HUES64 (cell line): ENCODE data around the gene PSMD3.
"Not testable (repeated sequence)": the region's sequence is repeated elsewhere in the genome, so short reads cannot be mapped to it uniquely, and the experiment has no call there.

Experiments used
- H3K27ac ChIP-seq: 2 replicates; pipeline ENCODE4 v1.7.0; 2013; ENCODE audit warnings: low read depth, low read length, inconsistent platforms
- H3K27me3 ChIP-seq: 2 replicates; pipeline ENCODE4 v1.6.1; 2013; ENCODE audit warnings: mild to moderate bottlenecking, low read length; ENCODE audit not compliant: insufficient read depth
- H3K36me3 ChIP-seq: 2 replicates; pipeline ENCODE4 v1.6.1; 2013; ENCODE audit warnings: mild to moderate bottlenecking, low read length; ENCODE audit not compliant: insufficient read depth
- H3K4me1 ChIP-seq: 2 replicates; pipeline ENCODE4 v1.6.1; 2013; ENCODE audit warnings: mild to moderate bottlenecking, low read length, moderate library complexity; ENCODE audit not compliant: insufficient read depth
- H3K4me3 ChIP-seq: 2 replicates; pipeline ENCODE4 v1.5.1; 2013; ENCODE audit warnings: mild to moderate bottlenecking, low read length, moderate library complexity
- H3K9ac ChIP-seq: 2 replicates; pipeline ENCODE4 v1.6.1; 2013; ENCODE audit warnings: mild to moderate bottlenecking, low read depth, low read length
- H3K9me3 ChIP-seq: 2 replicates; pipeline ENCODE4 v1.6.1; 2013; ENCODE audit warnings: low read depth, low read length; ENCODE audit not compliant: insufficient read depth
- WGBS: fragments of 150-250, 120-280 bp; methylation state at CpG from one replicate; pipeline ENCODE4 v1.1.7; 2013; ENCODE audit warnings: missing lambda C conversion rate; 5-methylcytosine and 5-hydroxymethylcytosine counted together

Gene PSMD3

DNA sequence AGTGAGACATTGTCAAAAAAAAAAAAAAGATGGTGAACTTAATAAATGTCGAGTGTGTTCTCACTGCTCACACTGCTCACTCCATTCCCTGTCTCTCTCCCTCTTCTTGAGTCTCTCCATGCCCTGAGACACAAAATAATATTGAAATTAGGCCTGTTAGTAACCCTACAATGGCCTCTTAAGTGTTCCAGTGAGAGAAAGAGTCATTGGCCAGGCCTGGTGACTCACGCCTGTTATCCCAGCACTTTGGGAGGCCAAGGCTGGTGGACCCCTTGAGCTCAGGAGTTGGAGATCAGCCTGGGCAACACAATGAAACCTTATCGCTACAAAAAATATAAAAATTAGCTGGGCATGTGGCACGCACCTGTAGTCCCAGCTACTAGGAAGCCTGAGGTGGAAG, 18.5 kb downstream of the PSMD3 start:
- 90% methylated on average over 4 of the region's 4 CpGs for WGBS
- H3K4me3 ChIP-seq = no peak overlapping the region
- H3K9me3 ChIP-seq = no peaks in the 10 kb centered on the region
- no peak overlapping the region for H3K27ac ChIP-seq
- H3K9ac ChIP-seq = no peak overlapping the region
- H3K27me3 ChIP-seq = no peaks in the 10 kb centered on the region
- peaks cover 39% of the 10 kb centered on the region for H3K36me3 ChIP-seq
- H3K4me1 ChIP-seq = no peaks in the 10 kb centered on the region

DNA sequence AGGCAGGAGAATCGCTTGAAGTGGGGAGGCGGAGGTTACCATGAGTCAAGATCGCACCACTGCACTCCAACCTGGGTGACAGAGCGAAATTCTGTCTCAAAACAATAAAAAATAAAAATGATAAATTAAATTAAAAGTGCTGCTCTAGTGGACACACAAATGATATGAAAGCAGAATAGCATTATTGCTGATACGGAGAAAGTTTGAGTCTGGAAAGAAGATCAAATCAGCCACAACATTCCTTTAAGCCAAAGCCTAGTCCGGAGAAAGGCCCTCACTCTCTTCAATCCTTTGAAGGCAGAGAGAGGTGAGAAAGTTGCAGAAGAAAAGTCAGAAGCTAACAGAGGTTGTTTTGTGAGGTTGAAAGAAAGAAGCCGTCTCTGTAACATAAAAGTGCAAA, 19.6 kb downstream of the PSMD3 start:
- H3K9me3 ChIP-seq = no peaks in the 10 kb centered on the region
- no peak overlapping the region for H3K27ac ChIP-seq
- H3K27me3 ChIP-seq = no peaks in the 10 kb centered on the region
- no peaks in the 10 kb centered on the region for H3K4me1 ChIP-seq
- no peak overlapping the region for H3K4me3 ChIP-seq
- 94% methylated on average over 6 of the region's 7 CpGs for WGBS
- no peak overlapping the region for H3K9ac ChIP-seq
- H3K36me3 ChIP-seq = peaks cover 28% of the 10 kb centered on the region

DNA sequence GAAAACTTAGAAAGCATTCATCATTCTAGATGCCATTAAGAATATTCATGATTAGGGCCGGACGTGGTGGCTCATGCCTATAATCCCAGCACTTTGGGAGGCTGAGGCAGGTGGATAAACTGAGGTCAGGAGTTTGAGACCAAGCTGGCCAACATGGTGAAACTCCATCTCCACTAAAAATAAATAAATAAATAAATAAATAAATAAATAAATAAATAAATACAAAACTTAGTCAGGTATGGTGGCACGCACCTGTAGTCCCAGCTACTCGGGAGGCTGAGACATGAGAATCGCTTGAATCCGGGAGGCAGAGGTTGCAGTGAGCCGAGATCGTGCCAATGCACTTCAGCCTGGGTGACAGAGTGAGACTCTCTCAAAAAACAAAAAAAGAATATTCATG, 20.7 kb downstream of the PSMD3 start:
- not testable (repeated sequence) for H3K9ac ChIP-seq, H3K27me3 ChIP-seq, H3K4me3 ChIP-seq, H3K9me3 ChIP-seq, H3K4me1 ChIP-seq, H3K27ac ChIP-seq
- 96% methylated on average over 8 of the region's 8 CpGs for WGBS
- H3K36me3 ChIP-seq = peaks cover 16% of the 10 kb centered on the region

DNA sequence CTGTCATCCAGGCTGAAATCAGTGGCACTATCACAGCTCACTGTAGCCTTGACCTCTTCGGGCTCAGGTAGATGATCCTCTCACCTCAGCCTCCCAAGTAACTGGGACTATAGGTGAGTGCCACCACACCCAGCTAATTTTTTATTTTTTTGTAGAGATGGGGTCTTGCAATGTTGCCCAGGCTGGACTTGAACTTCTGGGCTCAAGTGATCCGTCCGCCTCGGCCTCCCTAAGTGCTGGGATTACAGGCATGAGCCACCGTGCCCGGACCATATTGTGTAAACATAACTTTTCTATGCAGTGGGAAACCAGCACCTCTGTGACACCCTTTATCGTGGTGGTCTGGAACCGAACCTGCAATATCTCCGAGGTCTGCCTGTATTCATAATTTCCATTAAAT, 23.5 kb downstream of the PSMD3 start:
- no peaks in the 10 kb centered on the region for H3K36me3 ChIP-seq
- H3K27ac ChIP-seq = no peak overlapping the region
- H3K4me1 ChIP-seq = no peaks in the 10 kb centered on the region
- no peak overlapping the region for H3K9ac ChIP-seq
- no peaks in the 10 kb centered on the region for H3K27me3 ChIP-seq
- H3K4me3 ChIP-seq = no peak overlapping the region
- no peaks in the 10 kb centered on the region for H3K9me3 ChIP-seq
- 95% methylated on average over 9 of the region's 9 CpGs for WGBS

DNA sequence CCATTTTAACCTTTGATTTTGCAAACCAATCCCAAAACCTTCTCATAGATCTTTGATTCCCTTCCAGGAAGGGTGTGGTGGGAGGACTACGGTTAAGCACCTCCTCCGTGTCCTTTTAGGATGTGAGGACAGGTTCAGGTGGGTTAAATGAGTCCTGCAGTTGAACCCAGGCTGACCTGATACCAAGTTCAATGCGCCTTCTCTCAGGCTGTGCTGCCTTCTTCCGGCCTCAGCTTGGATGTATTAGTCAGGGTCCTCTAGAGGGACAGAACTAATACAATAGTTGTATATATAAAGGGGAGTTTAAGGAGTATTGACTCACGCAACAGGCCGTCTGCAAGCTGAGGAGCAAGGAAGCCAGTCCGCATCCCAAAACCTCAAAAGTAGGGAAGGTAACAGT, 24.1 kb downstream of the PSMD3 start:
- Histone ChIP-seq H3K27ac (no peak overlapping the region), H3K4me3 (no peak overlapping the region), H3K9me3 (no peaks in the 10 kb centered on the region), H3K27me3 (no peaks in the 10 kb centered on the region), H3K4me1 (no peaks in the 10 kb centered on the region), H3K36me3 (no peaks in the 10 kb centered on the region), H3K9ac (no peak overlapping the region)
- 93% methylated on average over 7 of the region's 7 CpGs for WGBS

DNA sequence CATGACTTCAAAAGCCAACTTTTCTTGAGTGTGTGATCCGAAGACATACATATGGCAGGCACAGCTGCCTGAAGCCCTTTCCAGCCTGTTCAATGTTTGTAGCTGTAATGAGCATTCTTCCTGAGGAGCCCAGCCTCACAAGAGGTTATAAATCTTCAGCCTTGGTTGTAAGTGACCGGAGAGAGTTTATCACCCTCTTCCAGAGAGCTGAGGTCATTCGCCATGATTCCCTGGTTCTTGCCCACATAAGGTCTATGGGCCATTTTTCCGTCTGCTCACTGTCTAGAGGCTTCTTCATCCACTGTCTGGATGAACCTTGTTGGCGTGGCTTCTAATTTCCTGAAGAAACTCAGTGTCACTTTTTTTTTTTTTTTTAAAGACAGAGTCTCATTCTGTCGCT, 24.9 kb downstream of the PSMD3 start:
- Histone ChIP-seq H3K9me3 (no peaks in the 10 kb centered on the region), H3K4me1 (no peaks in the 10 kb centered on the region), H3K9ac (no peak overlapping the region), H3K27me3 (no peaks in the 10 kb centered on the region), H3K4me3 (no peak overlapping the region), H3K36me3 (no peaks in the 10 kb centered on the region), H3K27ac (no peak overlapping the region)
- WGBS = 93% methylated on average over 6 of the region's 6 CpGs

DNA sequence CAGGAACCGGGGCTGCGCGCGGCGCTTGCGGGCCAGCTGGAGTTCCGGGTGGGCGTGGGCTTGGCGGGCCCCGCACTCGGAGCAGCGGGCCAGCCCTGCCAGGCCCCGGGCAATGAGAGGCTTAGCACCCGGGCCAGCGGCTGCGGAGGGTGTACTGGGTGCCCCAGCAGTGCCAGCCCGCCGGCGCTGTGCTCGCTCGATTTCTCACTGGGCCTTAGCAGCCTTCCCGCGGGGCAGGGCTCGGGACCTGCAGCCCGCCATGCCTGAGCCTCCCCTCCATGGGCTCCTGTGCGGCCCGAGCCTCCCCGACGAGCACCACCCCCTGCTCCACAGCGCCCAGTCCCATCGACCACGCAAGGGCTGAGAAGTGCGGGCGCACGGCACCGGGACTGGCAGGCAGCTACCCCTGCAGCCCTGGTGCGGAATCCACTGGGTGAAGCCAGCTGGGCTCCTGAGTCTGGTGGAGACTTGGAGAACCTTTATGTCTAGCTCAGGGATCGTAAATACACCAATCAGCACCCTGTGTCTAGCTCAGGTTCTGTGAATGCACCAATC, 30.4 kb downstream of the PSMD3 start:
- not testable (repeated sequence) for H3K4me3 ChIP-seq, H3K27ac ChIP-seq, H3K27me3 ChIP-seq, H3K9me3 ChIP-seq, H3K9ac ChIP-seq, H3K36me3 ChIP-seq
- H3K4me1 ChIP-seq = peaks cover 10% of the 10 kb centered on the region
- WGBS = 97% methylated on average over 38 of the region's 38 CpGs

DNA sequence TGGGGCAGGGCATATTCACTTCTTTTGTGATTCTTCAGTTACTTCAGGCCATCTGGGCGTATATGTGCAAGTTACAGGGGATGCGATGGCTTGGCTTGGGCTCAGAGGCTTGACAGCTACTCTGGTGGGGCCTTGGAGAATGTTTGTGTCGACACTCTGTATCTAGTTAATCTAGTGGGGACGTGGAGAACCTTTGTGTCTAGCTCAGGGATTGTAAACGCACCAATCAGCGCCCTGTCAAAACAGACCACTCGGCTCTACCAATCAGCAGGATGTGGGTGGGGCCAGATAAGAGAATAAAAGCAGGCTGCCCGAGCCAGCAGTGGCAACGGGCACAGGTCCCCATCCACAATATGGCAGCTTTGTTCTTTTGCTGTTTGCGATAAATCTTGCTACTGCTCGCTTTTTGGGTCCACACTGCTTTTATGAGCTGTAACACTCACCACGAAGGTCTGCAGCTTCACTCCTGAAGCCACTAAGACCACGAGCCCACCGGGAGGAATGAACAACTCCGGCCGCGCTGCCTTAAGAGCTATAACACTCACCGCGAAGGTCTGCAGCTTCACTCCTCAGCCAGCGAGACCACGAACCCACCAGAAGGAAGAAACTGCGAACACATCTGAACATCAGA, 31.5 kb downstream of the PSMD3 start:
- not testable (repeated sequence) for H3K4me3 ChIP-seq, H3K9ac ChIP-seq, H3K36me3 ChIP-seq, H3K9me3 ChIP-seq, H3K27me3 ChIP-seq, H3K27ac ChIP-seq
- peaks cover 10% of the 10 kb centered on the region for H3K4me1 ChIP-seq
- 86% methylated on average over 22 of the region's 22 CpGs for WGBS

DNA sequence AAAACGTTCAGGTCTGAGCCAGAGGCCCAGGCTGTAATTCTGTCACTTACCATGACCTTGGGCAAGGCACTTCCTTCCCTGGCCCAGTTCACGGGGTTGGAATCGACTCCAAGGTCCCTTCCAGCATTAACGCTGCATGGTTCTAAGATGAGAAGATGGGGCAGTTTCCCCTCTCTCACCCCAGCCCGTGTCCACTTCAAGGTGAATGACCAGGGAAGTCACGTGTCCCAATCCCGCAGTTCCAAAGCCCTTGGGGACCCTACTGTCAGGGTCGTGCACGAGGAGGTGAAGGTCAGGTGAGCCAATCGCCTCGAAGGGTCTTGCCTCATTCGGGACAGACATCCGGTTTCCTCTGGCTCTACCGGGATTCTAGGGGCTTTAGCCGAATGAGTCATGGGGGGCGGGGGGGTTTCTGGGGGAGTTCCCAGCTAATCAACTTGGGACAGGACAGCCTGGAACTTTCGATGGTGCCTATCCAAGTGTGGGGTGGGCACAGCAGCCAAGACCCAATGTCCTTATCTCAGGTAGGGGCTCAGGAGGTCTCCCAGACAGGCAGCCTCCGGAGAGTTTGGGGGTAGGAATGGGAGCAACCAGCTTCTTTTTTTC, 33.9 kb downstream of the PSMD3 start:
- Histone ChIP-seq H3K27ac (no peak overlapping the region), H3K9me3 (no peaks in the 10 kb centered on the region), H3K4me1 (peaks cover 24% of the 10 kb centered on the region), H3K27me3 (no peaks in the 10 kb centered on the region), H3K36me3 (peaks cover 5% of the 10 kb centered on the region), H3K9ac (no peak overlapping the region), H3K4me3 (no peak overlapping the region)
- WGBS = 69% methylated on average over 18 of the region's 18 CpGs

DNA sequence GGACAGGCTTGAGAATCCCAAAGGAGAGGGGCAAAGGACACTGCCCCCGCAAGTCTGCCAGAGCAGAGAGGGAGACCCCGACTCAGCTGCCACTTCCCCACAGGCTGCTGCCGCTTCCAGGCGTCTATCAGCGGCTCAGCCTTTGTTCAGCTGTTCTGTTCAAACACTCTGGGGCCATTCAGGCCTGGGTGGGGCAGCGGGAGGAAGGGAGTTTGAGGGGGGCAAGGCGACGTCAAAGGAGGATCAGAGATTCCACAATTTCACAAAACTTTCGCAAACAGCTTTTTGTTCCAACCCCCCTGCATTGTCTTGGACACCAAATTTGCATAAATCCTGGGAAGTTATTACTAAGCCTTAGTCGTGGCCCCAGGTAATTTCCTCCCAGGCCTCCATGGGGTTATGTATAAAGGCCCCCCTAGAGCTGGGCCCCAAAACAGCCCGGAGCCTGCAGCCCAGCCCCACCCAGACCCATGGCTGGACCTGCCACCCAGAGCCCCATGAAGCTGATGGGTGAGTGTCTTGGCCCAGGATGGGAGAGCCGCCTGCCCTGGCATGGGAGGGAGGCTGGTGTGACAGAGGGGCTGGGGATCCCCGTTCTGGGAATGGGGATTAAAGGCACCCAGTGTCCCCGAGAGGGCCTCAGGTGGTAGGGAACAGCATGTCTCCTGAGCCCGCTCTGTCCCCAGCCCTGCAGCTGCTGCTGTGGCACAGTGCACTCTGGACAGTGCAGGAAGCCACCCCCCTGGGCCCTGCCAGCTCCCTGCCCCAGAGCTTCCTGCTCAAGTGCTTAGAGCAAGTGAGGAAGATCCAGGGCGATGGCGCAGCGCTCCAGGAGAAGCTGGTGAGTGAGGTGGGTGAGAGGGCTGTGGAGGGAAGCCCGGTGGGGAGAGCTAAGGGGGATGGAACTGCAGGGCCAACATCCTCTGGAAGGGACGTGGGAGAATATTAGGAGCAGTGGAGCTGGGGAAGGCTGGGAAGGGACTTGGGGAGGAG, 34.7 kb downstream of the PSMD3 start, which contains the start of gene CSF3:
TSS of gene CSF3 (plus strand) at position 436 of the 993 bp plus-strand sequence. CDS start at position 471, 35 bp downstream.
- H3K9ac ChIP-seq = no peak within 1 kb of the TSS
- H3K4me1 ChIP-seq = peaks cover 24% of the 10 kb centered on the region
- H3K9me3 ChIP-seq = no peaks in the 10 kb centered on the region
- peaks cover 13% of the 10 kb centered on the region for H3K36me3 ChIP-seq
- H3K27ac ChIP-seq = no peak within 1 kb of the TSS
- no peaks in the 10 kb centered on the region for H3K27me3 ChIP-seq
- H3K4me3 ChIP-seq = no peak within 1 kb of the TSS
- 66% methylated on average over 20 of the region's 20 CpGs for WGBS
